Measurements from ENCODE around the gene TREX2. TPM values are rescaled to one million over a fixed set of nuclear protein-coding genes. Genes with fewer than 3 reads are reported as not detected.

TREX2 gene
- total RNA-seq, 1 experiment from 2014 or later, result 1.1 TPM

- Histone ChIP-seq H2AK5ac (ENCODE audit: insufficient read length, low read length) (no peak overlapping the region), H3K4me2 (ENCODE audit: insufficient read depth, insufficient read length, low read length) (no peak overlapping the region), H3K56ac (ENCODE audit: insufficient read length, low read depth, low read length) (no peak overlapping the region), H3K23me2 (ENCODE audit: insufficient read length, low read depth, low read length, poor library complexity, severe bottlenecking) (no peaks in the 10 kb centered on the region), H3K27ac (ENCODE audit: insufficient read length, low read depth, low read length) (no peak overlapping the region), H4K91ac (ENCODE audit: insufficient read length, low read depth, low read length) (no peak overlapping the region), H2BK12ac (ENCODE audit: insufficient read length, low read depth, low read length) (no peak overlapping the region), H3K79me1 (ENCODE audit: insufficient read depth, low read depth, low read length, poor library complexity, severe bottlenecking) (no peaks in the 10 kb centered on the region), H3K79me2 (ENCODE audit: insufficient read depth, low read length) (no peaks in the 10 kb centered on the region), H3K23ac (ENCODE audit: insufficient read length, low read depth, low read length) (no peak overlapping the region), H2BK20ac (ENCODE audit: low read depth, low read length, poor library complexity, severe bottlenecking) (no peak overlapping the region), H2BK120ac (ENCODE audit: low read depth, low read length, poor library complexity, severe bottlenecking) (no peak overlapping the region), H4K8ac (replicated peaks; ENCODE audit: insufficient read length, low read depth, low read length) (no peak overlapping the region), H2AFZ (ENCODE audit: low read length) (no peak overlapping the region), H2BK5ac (ENCODE audit: insufficient read length, low read length) (no peak overlapping the region), H3K18ac (ENCODE audit: insufficient read length, low read depth, low read length) (no peak overlapping the region), H4K20me1 (ENCODE audit: control insufficient read depth, insufficient read depth, insufficient read length) (no peaks in the 10 kb centered on the region), H3K9ac (ENCODE audit: extremely low read depth, insufficient read length, low read length) (no peak overlapping the region), H4K5ac (ENCODE audit: insufficient read length, low read depth, low read length) (no peak overlapping the region), H3K27me3 (ENCODE audit: insufficient read depth, low read length) (no peaks in the 10 kb centered on the region), H3K9me3 (ENCODE audit: control insufficient read depth, low read depth, low read length) (peaks cover 14% of the 10 kb centered on the region), H2BK15ac (ENCODE audit: low read depth, low read length) (no peak overlapping the region), H3T11ph (ENCODE audit: low read length) (no peak overlapping the region), H3K4me1 (ENCODE audit: insufficient read depth, low read length) (no peaks in the 10 kb centered on the region), H3K14ac (ENCODE audit: insufficient read depth, low read length) (no peak overlapping the region), H3K4ac (ENCODE audit: low read depth, low read length) (no peak overlapping the region)
- H3K27ac Mint-ChIP-seq, result no peak overlapping the region; a peak in 1 of 7 replicates
- no peak for TF ChIP-seq CTCF (conservative IDR thresholded peaks at IDR 0.05)
- no CpG with 5 or more reads among the region's 11 CpGs for WGBS (ENCODE audit: extremely low coverage, insufficient read length, low lambda C conversion rate)
- no peak overlapping the region for H3K4me3 Mint-ChIP-seq
- DNase-seq, result no peak
- peaks cover 30 to 55% of the 10 kb centered on the region in 2 experiments for H3K9me3 Mint-ChIP-seq
- H3K36me3 Mint-ChIP-seq (ENCODE audit: insufficient read depth in 1 of 3, low read depth in 3 of 3), result peaks cover 0 to 4% (median 0%) of the 10 kb centered on the region in 3 experiments; a peak in 1 of 7 replicates
- H3K4me1 Mint-ChIP-seq, result peaks cover 0 to 2% of the 10 kb centered on the region in 2 experiments; a peak in 1 of 4 replicates
- H3K27me3 Mint-ChIP-seq (ENCODE audit: low read depth), result no peaks in the 10 kb centered on the region; the same call in none of the 2 replicates
Measured at GRCh38 chrX:153487590-153488071, 41.8 kb upstream of the TREX2 start.

All from H9 (cell line).